ENCODE measurements around the gene GADL1. TPM values are rescaled to one million over a fixed set of nuclear protein-coding genes. Genes with fewer than 3 reads are reported as not detected.

Gene GADL1
- total RNA-seq, 1 experiment from 2014 or later = not detected

DNA sequence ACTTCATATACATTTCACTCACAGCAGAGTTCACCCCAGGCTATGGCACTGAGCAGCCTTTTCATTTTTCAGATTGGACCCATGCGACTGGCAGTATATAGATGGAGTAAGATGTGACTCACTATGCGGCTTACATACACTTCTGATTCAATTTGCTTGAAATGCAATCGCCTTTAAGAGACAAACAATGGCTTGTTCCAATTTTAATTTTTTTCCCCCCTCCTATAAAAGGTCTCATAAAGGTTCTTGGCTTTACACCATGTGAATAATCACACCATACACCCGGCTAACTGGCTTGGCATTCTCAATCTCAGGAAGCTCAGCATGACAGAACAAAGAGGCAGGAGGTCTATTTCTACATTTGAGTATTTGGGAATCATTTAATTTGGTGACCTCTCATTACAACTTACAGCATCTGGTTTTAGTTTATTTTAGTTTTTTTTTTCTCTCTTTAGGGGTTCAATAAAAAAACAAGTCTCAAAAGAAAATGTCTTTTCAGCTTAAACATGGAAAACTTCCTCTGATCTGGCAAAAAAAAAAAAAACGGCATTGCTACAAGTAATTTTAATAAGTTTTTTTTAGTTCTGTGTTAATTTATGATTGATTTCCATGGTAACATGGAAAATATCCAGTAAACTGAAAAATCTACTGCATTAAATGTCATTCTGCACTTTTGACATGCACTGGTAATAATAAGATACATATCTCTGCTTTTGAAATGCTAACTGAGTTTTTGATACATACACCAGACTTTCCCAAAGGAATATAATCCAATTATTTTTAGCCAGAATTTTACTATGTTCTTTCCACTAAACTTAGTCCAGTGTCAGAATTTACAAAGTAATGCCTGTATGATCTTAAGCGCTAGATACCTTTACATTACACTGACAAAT lies 38.8 kb downstream of the GADL1 start:
- Histone ChIP-seq H4K20me1 (ENCODE audit: insufficient read depth) (no peaks in the 10 kb centered on the region), H3K9me2 (ENCODE audit: insufficient read depth) (no peaks in the 10 kb centered on the region), H3K4me3 (replicated peaks in 1 of 2; ENCODE audit: low read depth in 1 of 2, low read length in 2 of 2) (no peak overlapping the region), H3K9ac (ENCODE audit: low read length) (no peak overlapping the region), H3K36me3 (ENCODE audit: control insufficient read depth in 1 of 2, insufficient read depth in 2 of 2, low read length in 2 of 2) (no peaks in the 10 kb centered on the region), H3K79me2 (ENCODE audit: insufficient read depth, low read length) (no peaks in the 10 kb centered on the region), H3K4me2 (ENCODE audit: low read length) (no peak overlapping the region), H3K9me3 (ENCODE audit: control insufficient read depth in 1 of 2, insufficient read depth in 1 of 2, low read depth in 1 of 2, low read length in 2 of 2) (no peaks in the 10 kb centered on the region), H3K4me1 (ENCODE audit: control insufficient read depth in 1 of 2, insufficient read depth in 2 of 2, low read length in 2 of 2) (no peaks in the 10 kb centered on the region), H3K27me3 (ENCODE audit: insufficient read depth, low read length) (no peaks in the 10 kb centered on the region), H3K27ac (ENCODE audit: low read depth, low read length) (no peak overlapping the region), H2AFZ (ENCODE audit: low read depth, low read length, poor library complexity, severe bottlenecking) (no peak overlapping the region)
- intact Hi-C loops (cut with micrococcal nuclease) = no loop called here
- RAD21 ChIA-PET (ENCODE audit: low non-redundant PET in 1 of 2, low total read pairs in 2 of 2, uncharacterized antibody in 2 of 2, unreplicated experiment in 2 of 2) = interaction anchor here in 1 of 2 experiments (0.6 kb wide), 1 partner anchor 277 kb away, joined by 5 read pairs; no protein-coding TSS in a partner anchor
- CTCF ChIA-PET = no interaction called here
- DNase-seq (ENCODE audit: low read depth, low spot score) = no peak
- ATAC-seq = no peak
- TF ChIP-seq EGR1 (IDR thresholded peaks at IDR 0.05; ENCODE audit: low read depth) (no peak), YY1 (IDR thresholded peaks at IDR 0.05; ENCODE audit: extremely low read depth, insufficient replicate concordance, low read depth, low read length) (no peak), POLR2AphosphoS5 (IDR thresholded peaks at IDR 0.05; ENCODE audit: low read depth, low read length) (no peak), SIN3A (IDR thresholded peaks at IDR 0.05; ENCODE audit: low read depth) (no peak), EZH2 (IDR thresholded peaks at IDR 0.05) (no peak), JUND (IDR thresholded peaks at IDR 0.05) (no peak), ELF1 (IDR thresholded peaks at IDR 0.05; ENCODE audit: borderline replicate concordance, low read depth) (no peak), TCF7L2 (IDR thresholded peaks at IDR 0.05; ENCODE audit: borderline replicate concordance, extremely low read depth, insufficient read depth, insufficient read length) (no peak), ZNF274 (IDR thresholded peaks at IDR 0.05; ENCODE audit: low read depth, low read length) (no peak), SP1 (IDR thresholded peaks at IDR 0.05; ENCODE audit: low read depth) (no peak), EZH2phosphoT487 (IDR thresholded peaks at IDR 0.05; ENCODE audit: borderline replicate concordance) (no peak), CEBPB (IDR thresholded peaks at IDR 0.05; ENCODE audit: low read depth) (no peak), POLR2A (IDR thresholded peaks at IDR 0.05; ENCODE audit: borderline replicate concordance, extremely low read depth, insufficient read depth, insufficient read length) (no peak), SRF (IDR thresholded peaks at IDR 0.05; ENCODE audit: low read depth) (no peak), RAD21 (IDR thresholded peaks at IDR 0.05; ENCODE audit: low read depth) (no peak), CBX3 (IDR thresholded peaks at IDR 0.05; ENCODE audit: low read depth) (no peak)
- TF ChIP-seq, protein P1, sequence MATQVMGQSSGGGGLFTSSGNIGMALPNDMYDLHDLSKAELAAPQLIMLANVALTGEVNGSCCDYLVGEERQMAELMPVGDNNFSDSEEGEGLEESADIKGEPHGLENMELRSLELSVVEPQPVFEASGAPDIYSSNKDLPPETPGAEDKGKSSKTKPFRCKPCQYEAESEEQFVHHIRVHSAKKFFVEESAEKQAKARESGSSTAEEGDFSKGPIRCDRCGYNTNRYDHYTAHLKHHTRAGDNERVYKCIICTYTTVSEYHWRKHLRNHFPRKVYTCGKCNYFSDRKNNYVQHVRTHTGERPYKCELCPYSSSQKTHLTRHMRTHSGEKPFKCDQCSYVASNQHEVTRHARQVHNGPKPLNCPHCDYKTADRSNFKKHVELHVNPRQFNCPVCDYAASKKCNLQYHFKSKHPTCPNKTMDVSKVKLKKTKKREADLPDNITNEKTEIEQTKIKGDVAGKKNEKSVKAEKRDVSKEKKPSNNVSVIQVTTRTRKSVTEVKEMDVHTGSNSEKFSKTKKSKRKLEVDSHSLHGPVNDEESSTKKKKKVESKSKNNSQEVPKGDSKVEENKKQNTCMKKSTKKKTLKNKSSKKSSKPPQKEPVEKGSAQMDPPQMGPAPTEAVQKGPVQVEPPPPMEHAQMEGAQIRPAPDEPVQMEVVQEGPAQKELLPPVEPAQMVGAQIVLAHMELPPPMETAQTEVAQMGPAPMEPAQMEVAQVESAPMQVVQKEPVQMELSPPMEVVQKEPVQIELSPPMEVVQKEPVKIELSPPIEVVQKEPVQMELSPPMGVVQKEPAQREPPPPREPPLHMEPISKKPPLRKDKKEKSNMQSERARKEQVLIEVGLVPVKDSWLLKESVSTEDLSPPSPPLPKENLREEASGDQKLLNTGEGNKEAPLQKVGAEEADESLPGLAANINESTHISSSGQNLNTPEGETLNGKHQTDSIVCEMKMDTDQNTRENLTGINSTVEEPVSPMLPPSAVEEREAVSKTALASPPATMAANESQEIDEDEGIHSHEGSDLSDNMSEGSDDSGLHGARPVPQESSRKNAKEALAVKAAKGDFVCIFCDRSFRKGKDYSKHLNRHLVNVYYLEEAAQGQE (IDR thresholded peaks at IDR 0.05; ENCODE audit: low read depth) = no peak
- TF ChIP-seq, protein P2, sequence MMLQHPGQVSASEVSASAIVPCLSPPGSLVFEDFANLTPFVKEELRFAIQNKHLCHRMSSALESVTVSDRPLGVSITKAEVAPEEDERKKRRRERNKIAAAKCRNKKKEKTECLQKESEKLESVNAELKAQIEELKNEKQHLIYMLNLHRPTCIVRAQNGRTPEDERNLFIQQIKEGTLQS (IDR thresholded peaks at IDR 0.05) = no peak
- TF ChIP-seq, protein P3, sequence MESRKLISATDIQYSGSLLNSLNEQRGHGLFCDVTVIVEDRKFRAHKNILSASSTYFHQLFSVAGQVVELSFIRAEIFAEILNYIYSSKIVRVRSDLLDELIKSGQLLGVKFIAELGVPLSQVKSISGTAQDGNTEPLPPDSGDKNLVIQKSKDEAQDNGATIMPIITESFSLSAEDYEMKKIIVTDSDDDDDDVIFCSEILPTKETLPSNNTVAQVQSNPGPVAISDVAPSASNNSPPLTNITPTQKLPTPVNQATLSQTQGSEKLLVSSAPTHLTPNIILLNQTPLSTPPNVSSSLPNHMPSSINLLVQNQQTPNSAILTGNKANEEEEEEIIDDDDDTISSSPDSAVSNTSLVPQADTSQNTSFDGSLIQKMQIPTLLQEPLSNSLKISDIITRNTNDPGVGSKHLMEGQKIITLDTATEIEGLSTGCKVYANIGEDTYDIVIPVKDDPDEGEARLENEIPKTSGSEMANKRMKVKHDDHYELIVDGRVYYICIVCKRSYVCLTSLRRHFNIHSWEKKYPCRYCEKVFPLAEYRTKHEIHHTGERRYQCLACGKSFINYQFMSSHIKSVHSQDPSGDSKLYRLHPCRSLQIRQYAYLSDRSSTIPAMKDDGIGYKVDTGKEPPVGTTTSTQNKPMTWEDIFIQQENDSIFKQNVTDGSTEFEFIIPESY (IDR thresholded peaks at IDR 0.05; ENCODE audit: extremely low read depth, insufficient replicate concordance, low read length) = no peak
- BruUV-seq (replicated peaks) = no TSS peak
- POLR2A ChIA-PET = no interaction called here
